GM20000 (cell line): ENCODE results near the gene ABI3BP.

Source experiments
- DNase-seq: peaks from one replicate; pipeline ENCODE4 v3.0.0; 2012; ENCODE audit warnings: low spot score
- TF ChIP-seq, protein P1 (sequence below): IDR thresholded peaks from 2 replicates; pipeline ENCODE4 v1.5.1; 2012; ENCODE audit warnings: mild to moderate bottlenecking, control low read depth; ENCODE audit errors: extremely low read depth, missing control alignments

Gene ABI3BP

DNA sequence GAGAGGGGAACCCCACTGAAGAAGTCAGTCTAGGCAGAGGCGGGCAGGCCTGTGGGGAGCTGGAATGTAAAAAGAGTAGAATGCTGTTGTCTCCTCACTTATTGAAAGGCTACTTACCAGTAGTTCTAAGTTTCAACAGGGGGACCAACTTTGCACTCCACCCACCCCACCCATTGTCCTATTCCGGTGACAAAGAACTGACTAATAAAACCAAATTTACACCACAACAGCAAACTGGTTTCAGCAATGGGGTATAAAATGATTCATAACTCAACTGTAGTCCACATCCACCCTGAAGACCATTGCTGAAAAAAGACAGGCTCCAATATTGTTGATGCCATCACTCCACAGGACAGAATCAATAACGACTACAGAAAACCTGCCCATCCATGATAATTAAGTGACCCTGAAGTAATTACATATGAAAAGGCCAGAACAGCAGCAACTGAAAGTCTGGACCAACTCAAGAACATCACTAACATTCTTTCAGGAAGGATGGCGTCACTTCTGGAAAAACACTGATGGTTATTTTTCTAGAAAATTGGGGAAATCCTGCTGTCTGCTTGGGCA is 80.2 kb downstream of the ABI3BP start:
- TF ChIP-seq, protein P1, sequence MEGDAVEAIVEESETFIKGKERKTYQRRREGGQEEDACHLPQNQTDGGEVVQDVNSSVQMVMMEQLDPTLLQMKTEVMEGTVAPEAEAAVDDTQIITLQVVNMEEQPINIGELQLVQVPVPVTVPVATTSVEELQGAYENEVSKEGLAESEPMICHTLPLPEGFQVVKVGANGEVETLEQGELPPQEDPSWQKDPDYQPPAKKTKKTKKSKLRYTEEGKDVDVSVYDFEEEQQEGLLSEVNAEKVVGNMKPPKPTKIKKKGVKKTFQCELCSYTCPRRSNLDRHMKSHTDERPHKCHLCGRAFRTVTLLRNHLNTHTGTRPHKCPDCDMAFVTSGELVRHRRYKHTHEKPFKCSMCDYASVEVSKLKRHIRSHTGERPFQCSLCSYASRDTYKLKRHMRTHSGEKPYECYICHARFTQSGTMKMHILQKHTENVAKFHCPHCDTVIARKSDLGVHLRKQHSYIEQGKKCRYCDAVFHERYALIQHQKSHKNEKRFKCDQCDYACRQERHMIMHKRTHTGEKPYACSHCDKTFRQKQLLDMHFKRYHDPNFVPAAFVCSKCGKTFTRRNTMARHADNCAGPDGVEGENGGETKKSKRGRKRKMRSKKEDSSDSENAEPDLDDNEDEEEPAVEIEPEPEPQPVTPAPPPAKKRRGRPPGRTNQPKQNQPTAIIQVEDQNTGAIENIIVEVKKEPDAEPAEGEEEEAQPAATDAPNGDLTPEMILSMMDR = no peak
- no peak for DNase-seq

DNA sequence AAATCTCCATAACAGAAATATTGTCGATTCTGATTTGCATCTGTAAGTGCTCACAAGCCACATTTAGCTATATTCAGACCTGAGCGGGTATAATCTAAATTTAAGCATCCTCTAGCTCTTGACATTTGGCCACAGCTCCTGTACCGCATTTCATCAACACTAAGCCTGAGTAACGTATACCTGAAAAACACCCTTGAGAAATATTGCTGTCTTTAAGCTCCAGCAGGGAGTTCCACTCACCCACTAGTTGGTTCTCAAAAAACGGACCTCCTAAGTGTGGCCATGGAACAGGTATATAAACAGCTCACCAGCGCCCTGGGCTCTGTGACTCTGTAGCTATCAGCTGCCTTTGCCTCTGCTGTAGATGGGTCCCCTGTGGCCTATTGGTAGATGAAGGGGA is 80.7 kb downstream of the ABI3BP start:
- TF ChIP-seq, protein P1 = no peak
- no peak for DNase-seq

DNA sequence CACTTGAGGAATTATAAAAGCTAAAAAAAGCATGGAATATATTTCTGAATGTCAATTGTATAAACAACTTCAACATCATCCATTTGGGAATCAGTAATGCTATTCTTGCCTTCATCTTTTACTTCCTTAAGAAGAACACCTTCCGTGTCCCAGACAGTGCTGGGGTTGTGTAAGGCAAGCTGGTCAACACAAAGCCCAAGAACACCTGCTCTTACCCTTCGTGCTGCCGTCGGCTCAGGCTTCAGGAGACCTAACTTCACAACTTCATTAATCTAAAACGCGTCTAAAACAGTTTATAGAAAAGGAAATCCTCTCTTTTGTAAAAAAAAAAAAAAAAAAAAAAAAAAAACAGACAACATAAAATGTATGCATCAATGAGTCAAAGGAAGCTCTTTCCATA is 81.3 kb downstream of the ABI3BP start:
- TF ChIP-seq, protein P1 = no peak

DNA sequence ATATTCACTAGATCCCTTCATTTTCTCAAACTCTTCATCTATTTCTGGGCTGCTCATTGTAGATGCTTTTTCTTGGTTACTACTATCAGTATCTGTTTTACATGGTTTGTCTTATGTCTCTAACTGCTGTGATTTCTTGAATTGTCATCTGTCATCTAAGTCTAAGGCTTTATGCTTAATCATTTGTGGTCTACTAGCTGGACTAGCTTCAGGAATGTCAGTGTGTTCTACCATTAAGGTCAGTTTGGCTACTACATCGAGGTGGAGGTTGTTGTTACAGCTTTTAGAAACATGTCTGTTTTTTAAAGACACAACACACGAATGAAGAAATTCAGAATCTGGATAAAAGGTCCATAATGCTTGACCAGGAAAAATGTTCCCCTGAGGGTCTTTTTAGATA is 82.2 kb downstream of the ABI3BP start:
- TF ChIP-seq, protein P1 = no peak
- no peak for DNase-seq

More for the DNA sequence above, 81.3 kb downstream of the ABI3BP start:
- no peak for DNase-seq

DNA sequence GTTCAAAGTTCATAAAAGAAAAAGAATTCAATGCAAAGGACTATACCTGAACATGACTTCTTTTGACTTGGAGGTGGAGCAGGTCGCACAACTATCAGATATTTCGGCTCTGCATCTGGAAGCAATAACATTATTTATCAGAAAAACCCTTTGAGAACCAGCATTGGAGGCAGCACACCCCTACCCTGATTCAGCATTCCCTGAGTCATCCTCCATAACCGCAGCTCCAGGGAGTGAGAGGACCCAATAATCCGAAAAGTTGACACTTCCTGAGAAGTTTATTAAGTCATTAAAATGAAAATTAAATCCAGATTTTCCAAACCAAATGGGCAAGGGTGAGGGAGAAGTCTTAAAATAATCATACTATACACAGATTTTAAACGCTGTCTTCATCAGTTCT is 90.6 kb downstream of the ABI3BP start:
- no peak for DNase-seq
- TF ChIP-seq, protein P1 = no peak

DNA sequence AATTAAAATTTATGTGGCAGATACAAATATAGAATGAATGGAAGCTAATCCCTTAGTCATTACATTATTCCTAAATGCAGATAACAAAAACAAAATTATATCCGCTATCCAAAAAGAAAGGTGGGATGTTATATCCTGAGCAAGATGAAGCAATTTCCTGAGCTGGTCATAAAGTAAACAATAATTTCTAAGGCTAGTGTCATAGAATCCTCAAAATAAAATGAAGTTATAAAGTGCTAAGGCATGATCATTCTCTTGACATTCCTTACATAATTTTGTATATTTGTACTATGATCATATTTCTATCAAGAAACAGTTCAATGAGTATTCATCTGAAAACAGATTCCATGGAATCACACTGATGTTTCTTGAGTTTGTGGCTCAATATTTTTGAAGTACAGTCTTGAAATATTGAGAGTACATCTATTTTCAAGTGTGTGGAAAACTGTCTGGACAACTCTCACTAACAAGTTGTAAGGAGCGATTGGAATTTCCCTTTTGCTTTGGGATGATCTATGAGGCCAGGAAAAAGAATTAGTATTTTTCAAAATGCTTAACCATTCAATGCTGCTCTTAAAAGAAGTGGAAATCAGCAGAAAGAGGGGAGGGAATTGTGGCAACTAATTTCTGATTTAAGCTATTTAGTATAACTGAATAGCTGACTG is 92.4 kb downstream of the ABI3BP start:
- TF ChIP-seq, protein P1 = no peak
- no peak for DNase-seq

DNA sequence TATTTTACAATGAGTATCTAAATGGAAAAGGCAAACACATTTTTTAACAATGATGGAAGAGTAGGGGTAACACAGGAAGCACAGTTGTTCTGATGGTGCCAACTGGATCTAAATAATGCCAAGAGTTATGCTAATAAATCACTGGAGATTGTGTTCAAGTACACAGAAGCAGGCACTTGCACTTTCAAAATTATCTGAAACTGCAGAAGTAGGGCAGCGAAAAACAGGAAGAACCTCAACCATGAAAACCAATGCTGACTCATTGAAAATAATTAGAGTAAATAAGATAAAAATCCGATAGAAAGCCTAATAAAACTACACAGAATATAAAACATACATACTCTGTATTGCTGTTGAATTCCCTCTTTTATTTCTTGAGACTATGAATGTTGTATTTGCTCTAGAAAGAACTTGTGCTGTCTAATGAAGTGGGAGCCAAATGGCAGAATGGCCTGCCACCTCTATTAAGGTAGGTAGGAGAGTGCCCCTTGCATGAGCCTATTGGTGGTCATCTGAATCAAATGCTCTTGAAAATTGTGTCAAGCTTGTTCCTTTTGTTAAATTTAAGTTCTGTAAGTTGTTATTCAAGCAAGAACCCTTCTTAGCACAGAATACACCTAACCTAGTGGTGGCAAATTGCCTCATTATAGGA is 93.7 kb downstream of the ABI3BP start:
- TF ChIP-seq, protein P1 = no peak
- DNase-seq = peak; percentile 24
